Right forelimb (tissue), 1 donor: Measurements from ENCODE around the gene CHRND.

Source experiments
- DNase-seq: peaks from one replicate; pipeline ENCODE4 v3.0.0-alpha.2; 2018

CHRND gene

DNA sequence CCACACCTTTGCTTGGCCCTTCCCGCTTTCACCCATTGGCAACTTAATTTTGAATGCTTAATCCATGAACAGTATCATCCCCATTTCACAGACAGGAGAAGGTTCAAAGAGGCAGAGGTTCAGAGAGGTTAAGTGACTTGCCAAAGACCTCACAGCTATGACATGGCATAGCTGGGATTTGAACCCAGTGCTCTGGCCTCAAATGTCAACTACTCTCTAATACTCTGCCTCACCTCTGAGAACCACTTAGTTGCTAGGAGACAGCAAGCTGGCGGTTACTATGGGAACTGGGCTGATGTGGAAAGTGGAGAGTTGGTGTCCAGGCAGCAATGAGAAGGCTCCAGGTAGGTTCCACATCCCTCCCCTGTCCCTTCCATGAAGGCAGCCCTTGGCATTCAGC lies 21.5 kb upstream of the CHRND start:
- no peak for DNase-seq

GRCh38 chr2:232505856-232506255 lies 20.1 kb upstream of the CHRND start:
- no peak for DNase-seq

DNA sequence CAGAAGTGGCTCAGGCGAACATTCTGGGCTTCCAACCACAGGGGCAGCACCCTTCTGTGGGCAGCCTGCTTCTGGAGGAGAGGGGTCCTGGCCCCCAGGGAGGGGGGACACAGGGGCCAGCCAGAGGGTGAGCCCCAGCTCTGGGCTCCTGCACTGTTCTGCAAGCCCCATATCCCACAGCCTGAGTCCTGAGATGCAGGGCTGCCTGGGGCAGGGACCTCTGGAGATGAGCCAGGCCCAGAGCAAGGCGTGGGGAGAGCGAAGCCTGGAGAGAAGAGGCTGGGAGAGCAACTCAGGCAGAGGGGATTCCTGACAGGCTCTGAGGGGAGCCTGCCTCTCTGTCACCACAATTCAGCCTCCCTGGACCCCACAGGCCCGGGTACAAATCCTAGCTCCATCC lies 19.3 kb upstream of the CHRND start:
- no peak for DNase-seq

GRCh38 chr2:232508251-232508650 lies 17.7 kb upstream of the CHRND start:
- no peak for DNase-seq

- DNase-seq: no peak
These were observed 14.5 kb upstream of the CHRND start for GRCh38 chr2:232511336-232511890.

DNA sequence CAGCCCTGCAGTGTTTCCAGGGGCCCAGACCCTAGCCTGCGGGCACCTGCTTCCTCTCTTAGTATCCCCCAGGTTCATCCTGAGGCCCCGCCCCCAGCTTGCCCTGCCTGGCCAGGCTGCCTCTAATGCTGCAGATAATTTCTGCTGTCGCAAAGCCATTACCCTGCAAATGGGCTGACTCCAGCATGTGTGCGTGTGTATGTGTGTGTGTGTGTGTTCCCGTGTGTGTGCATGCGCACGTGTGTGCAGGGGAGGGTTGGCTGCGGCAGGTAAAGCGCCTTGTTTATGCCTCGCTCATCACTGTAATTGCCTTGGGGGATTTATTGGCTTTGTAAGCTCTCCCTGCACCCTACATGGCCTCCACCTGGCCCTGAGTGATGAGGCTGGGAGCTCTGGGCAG lies 13.4 kb upstream of the CHRND start:
- no peak for DNase-seq

DNA sequence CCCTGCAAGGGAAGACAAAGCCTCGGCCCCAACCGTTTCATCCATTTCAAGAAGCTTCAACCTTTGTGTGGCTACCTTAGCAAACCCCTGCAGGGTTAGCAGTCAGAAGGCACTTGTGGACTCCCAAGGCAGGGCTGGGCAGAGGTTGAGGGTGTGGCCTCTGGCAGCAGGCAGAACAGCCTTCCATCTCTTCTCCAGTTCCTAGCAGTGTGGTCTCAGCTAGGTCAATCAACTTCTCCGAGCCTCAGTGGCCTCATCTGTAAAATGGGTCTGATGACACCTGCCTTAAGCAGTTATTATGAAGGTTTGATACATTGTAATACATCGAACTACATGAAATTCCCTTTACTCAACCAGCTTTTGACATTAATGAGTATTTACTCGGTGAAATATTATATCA lies 12.6 kb upstream of the CHRND start:
- DNase-seq: no peak

- no peak for DNase-seq
These were observed 10.3 kb upstream of the CHRND start for GRCh38 chr2:232515639-232516038.

DNA sequence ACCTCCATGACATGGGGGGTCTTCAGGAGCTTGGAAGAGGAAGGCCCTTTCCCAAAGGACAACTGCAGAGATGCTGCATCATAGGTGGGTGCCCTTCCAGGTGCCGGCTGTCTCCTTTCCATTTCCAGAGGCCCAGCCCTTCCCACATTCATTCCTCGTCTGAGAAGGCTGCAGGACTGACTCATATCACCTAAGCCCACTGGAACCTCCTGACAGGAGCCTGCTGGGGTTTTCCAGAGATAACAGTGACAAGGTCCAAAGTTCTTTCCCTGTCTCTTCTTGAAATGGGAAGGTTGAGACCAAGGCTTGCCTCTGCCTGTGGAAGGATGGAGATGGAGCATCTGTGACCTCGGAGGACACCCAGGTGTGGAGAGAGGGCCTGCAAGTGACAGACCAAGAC lies 9.4 kb upstream of the CHRND start:
- DNase-seq: no peak

DNA sequence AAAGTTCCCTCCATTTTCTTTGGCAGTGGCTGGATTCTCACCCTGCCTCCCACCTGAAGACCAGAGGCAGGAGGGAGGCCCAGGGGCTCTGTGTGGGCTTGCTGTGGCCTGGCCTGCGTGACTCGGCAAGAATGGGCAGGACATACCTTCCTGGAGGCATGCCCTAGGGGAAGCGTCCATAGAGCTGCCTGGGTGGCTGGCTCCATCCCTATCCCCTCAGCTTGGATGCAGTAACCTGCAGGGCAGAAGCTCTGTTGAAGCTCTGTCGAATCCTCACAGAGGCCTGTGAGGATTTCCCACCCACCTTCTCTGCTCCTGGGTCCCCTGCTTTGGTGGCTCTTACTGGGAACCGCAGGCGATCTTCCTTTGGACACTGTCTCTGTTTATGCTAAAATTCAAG lies 7.1 kb upstream of the CHRND start:
- no peak for DNase-seq

DNA sequence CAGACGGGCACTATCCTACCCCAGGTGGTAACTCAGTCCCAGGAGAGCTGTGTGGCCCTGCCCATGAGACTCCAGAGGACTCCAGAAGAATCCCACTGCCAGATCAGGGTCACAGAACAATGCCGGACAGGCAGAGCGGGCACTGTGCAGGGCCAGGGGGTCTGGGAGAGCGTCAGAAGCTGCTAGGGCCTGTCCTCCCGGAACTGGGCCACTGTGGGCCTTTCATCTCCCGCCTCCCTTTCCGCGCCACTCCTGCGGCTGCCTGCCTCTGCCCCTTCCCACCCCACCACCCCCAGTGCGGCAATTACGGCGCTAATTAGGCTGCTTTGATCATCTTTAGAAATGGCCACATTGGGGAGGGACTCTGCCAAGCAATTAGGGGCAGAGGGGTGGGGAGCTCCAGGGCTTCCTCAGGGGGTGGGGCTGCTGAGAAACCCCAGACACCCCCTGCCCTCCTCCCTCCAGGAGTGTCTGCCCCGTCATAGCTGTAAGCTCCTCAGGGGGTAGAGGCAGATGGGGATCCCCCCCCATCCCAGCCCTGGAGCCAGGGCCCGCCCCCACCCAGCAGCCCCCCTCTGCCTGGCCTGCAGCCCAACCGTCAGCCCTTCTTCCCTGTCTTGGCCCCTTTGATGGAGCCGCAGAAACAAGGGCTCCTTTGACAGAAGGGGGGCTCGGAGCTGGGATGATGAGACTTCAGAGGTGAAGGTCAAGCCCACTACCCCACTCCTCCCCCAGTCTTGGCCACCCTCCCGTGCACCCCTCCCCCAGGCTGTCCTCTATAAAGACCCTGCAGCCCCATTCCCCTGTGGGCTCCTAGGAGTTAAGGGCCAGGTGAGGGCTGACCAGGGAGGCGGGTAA lies 6.2 kb upstream of the CHRND start, which contains the start of gene PRSS56:
Gene PRSS56, plus strand, starts transcription at position 808 of the 858 bp plus-strand sequence. CDS start 211 bp downstream, outside the sequence.
- DNase-seq: no peak

DNA sequence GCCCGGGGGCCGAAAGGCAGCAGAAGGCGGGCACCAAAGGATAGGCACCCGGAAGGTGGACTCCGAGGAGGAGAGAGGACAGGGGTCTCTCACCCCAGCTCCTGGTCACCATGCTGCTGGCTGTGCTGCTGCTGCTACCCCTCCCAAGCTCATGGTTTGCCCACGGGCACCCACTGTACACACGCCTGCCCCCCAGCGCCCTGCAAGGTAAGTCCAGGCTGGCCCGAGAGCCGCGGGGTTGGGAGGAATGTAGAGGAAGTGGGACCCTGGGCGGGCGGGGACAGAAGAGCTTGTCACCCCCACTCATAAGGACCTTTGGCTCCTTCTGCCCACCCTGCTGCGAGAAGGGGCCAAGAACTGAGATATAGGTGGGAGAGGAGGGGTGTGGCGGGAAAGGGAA lies 5.5 kb upstream of the CHRND start:
- no peak for DNase-seq

DNA sequence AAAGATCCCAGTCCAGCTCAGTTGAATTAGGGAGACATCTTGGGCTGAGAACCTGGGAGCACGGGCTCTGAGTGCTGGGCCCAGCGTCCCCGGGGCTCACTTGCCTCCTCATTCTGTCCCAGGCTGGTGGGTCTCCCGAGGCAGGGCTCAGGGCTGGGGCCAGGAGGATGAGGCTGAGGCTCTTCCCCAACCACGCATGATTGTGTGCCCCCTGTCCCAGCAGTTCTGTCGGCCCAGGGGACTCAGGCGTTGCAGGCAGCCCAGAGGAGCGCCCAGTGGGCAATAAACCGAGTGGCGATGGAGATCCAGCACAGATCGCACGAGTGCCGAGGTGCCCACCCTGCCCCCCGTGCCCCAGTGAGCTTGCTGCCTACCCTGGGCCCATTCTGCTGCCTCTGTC lies 4.9 kb upstream of the CHRND start:
- no peak for DNase-seq

DNA sequence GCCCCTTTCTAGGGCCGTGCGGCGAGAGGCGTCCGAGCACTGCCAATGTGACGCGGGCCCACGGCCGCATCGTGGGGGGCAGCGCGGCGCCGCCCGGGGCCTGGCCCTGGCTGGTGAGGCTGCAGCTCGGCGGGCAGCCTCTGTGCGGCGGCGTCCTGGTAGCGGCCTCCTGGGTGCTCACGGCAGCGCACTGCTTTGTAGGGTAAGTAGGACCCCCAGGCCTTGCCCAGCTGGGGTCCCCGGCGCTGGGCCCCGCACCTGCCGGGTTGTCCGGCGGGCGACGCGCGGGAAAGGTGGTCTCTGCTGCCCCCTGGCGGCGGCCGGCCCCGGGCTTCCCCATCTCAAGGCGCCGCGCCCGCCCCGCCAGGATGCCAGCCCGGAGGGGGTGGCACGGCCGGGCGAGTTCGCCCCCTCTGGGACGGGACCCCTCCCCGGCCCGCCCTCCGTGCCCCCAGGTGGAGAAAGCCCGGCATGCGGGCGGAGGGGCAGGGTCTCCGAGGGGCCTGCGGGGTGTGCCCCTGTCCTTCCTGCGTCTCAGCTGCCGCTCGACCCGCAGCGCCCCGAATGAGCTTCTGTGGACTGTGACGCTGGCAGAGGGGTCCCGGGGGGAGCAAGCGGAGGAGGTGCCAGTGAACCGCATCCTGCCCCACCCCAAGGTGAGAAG lies 3.9 kb upstream of the CHRND start:
- peak; percentile 82 for DNase-seq

GRCh38 chr2:232522623-232523401 lies 3.1 kb upstream of the CHRND start:
- no peak for DNase-seq

DNA sequence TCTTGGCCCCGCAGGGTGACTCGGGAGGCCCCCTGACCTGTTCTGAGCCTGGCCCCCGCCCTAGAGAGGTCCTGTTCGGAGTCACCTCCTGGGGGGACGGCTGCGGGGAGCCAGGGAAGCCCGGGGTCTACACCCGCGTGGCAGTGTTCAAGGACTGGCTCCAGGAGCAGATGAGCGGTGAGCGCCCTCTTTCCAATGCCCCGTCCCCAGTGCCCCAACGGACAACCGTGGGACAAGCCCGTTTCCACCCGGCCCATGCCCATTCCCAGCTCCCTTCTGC lies 2.6 kb upstream of the CHRND start:
- DNase-seq: no peak

DNA sequence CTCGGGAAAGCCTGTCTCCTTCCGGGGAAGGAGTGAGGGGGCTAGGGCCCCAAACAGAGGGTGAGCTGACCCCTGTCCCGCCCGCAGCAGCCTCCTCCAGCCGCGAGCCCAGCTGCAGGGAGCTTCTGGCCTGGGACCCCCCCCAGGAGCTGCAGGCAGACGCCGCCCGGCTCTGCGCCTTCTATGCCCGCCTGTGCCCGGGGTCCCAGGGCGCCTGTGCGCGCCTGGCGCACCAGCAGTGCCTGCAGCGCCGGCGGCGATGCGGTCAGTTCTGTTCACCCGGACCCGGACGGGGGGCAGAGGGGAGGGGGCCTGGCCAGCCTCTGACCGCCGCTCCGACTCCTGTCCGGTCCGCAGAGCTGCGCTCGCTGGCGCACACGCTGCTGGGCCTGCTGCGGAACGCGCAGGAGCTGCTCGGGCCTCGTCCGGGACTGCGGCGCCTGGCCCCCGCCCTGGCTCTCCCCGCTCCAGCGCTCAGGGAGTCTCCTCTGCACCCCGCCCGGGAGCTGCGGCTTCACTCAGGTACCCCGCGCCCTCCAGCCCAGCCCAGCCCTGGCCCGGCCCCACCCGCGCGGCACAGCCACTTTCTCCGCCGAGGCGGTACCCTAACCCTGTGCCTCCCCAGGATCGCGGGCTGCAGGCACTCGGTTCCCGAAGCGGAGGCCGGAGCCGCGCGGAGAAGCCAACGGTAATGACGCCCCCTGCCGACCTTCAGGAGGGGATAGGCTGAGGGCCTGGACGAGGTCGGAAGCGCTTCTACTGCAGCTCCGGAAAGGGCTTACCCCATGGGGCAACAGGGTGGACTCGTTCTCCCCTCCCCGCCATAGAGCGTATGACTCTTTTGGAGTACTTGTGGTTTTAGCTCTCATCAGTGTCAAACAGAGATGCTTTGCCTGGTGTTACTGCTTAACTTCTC lies 2.0 kb upstream of the CHRND start:
- DNase-seq: peak; percentile 66

DNA sequence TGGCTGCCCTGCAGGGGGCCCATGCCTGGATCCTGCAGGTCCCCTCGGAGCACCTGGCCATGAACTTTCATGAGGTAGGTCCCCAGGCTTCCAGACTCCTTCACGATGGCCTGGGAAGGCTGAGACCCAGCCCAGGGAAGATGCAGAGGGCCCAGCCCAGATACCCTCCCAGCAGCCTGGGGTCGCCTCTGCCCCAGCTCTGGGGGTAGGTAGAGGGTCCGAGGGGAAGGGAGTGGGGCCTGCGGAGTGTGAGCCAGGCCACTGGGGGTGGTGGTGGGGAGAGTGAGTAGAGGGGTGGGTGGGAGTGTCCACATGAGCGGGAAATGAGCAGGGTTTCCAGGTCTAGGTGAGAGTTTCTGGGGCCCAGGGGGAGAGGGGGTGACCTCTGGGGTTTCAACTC lies 1.2 kb upstream of the CHRND start:
- DNase-seq: no peak

- DNase-seq: no peak
These were observed 761 bp upstream of the CHRND start for GRCh38 chr2:232525199-232525598.

DNA sequence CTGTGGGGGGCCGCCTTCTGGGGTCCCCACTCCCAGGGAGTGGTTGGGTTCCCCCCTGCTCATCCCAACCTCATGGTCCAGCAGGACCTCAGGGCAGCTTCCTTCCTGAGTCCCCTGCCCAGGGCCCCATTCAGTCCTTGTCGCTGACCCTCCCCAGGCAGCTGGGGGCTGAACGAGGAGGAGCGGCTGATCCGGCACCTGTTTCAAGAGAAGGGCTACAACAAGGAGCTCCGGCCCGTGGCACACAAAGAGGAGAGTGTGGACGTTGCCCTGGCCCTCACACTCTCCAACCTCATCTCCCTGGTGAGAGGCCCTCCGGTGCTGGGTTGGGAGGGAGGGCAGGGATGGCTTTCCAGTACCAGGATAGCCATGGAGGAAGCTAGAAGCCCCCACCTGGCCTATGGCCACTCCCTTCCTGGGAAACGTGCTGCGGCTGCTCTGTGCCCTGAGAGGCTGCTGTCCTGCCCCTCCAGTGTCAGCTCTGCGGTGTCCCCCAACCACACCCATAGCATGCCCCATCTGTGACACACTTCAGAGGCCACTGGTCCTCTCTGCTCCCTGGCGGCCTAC lies 497 bp downstream of the CHRND start:
- DNase-seq: no peak

- no peak for DNase-seq
These were observed 2.0 kb downstream of the CHRND start for GRCh38 chr2:232527905-232528470.
